IPS-NIHi7 (cell line): ENCODE data around the gene HOXA3.

Source experiments
- DNase-seq: peaks from one replicate; pipeline ENCODE4 v3.0.0; 2012; ENCODE audit warnings: mixed read lengths; ENCODE audit errors: extremely low spot score

Gene HOXA3

DNA sequence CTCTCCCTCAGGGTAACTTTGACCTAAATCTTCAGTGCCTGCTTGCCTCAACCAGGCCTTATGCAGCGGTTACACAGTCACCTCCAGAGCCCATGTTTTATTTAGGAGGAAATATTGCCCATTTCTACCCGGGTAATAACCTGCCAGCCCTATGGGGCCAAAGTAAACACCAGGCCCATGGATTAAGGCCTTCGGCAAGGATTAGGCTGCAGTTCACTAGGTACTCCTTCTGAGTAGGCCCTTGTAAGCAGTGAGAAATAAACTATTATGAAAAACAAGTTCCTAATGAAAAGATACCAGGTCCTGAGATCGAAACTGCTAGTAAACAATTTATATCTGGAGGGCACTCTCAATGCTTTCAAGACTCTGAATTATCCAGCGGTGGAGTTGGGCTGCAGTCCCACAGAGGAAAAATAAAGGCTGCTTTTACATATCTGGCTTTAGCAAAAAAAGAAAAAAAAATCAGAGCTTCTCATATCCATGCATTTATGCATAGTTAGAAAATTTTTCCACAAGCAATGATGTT is 25.5 kb upstream of the HOXA3 start:
- DNase-seq = no peak

DNA sequence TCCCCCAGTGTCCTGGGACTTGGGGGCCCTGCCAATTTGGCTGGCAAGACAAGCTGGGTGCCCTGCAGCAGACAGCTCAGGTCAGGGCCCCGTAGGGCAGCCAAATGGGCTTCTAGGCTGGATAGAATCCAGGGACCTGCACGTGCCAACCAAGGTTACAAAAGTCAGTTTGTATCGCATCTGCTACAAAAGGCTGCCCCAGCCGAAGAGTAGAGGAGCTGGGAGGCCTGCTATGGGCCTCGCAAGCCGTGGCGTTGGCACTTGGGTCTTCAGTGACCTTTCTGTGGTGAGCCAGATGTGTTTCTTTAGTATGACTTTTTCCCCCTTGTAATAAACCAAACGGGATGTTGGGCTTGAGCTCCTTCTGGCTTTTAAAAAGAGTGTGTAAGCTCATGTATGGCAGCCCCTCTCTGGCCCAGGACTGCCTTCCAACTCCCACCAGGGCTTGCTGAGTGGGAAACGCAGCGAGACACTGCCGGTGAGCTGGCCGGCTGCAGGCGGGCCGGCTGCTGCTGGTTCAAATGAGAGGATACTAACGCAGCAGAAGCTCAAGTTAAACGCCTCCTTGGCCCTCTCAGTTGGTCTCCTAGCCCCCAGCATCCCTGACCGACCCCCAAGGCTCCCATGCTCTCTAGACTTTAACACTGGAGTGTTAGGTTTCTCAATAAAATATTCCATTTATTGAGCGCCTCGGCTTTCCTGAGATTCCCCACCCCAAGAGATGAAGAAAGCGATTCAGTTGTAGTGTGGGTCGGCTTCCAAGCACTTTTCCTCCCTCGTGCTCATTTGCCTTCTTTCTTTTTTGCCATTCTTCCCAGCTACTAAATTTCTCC is 24.8 kb upstream of the HOXA3 start:
- DNase-seq = no peak

- no peak for DNase-seq
These were observed 24.1 kb upstream of the HOXA3 start for GRCh38 chr7:27176524-27176845.

- no peak for DNase-seq
These were observed 23.5 kb upstream of the HOXA3 start for GRCh38 chr7:27175626-27176523.

DNA sequence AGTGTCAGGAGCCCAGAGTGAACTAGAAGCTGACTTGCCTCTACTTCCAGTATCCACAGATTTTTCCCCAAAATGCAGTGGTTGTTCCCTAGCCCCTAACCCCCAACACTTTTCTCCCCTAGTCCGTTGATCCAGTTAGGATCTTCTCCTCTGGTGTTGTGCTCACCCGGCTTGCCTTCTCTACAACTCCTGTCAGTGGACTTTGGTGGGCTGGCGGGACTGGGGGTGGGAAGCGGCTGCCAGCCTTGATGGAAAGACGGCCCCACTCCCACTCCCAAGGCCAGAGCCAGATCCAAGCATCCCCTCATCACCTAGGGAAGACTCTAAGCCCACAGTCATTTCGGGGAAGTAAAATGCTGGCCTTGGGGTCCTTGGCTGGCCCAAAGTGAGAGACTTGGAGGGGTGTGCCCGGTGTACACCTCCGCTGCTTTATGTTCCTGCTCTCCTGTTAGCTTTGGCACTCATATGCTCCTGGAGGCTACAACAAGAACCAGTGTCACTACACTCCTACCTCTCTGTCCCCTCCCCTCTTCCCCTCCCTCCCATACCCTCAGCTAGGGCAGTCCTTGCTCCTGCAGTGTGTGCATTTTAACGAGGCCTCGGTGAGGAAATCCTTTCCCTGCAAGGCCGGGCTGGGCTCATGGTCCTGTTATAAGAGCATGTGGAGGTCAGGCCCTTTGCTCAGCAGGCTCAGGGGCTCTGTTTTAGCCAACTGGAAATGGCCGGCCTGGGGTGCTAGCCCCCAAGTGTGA is 22.7 kb upstream of the HOXA3 start:
- no peak for DNase-seq

GRCh38 chr7:27173956-27174873 is 21.8 kb upstream of the HOXA3 start, which contains the start of gene HOXA10:
Gene HOXA10 (minus strand): TSS chr7:27174320. CDS start chr7:27174306, 14 bp downstream.
- no peak for DNase-seq

DNA sequence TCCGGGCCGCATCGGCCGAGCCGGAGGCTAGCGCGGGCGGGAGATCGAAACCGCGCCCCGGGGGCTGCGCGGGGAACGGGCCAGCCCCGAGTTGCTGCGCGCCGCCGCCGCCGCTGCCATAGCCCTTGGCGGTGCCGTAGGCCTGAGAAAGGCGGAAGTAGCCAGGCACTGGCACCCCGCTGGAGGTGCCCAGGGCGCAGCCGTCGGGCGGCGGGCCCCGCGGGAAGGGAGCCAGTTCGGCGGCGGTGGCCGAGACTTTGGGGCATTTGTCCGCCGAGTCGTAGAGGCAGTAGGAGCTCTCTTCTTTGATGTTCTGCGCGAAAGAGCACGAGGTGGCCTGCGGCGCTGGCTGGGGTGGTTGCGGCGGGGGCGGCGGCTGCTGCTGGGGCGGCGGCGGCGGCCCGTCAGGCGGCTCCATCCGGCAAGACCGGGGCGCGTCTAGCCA is 21.1 kb upstream of the HOXA3 start:
- DNase-seq = no peak

- no peak for DNase-seq
These were observed 20.6 kb upstream of the HOXA3 start for GRCh38 chr7:27172823-27173510.

DNA sequence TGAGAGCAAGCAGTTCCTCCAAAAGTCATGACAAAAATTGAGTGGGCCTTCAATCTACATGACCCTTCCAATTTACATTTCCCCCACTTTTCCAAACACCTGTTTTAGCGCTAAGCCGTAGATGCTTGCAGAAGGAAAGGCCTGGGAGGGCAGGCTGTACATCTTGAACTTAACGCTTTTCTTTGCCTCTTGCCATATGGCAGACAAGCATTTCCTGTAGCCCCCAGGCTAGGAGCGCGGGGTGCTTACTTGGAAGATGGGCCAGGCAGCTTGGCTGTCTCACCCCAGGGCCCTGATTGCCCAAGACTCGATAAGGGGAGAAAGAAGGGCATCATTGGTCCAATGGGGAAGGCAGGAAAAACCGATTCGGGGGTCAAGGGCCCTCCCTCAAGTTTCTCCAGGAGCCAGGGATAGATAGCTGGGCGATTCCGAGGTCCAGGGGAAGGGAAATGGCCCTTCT is 20.0 kb upstream of the HOXA3 start:
- no peak for DNase-seq

GRCh38 chr7:27171637-27172314 is 19.4 kb upstream of the HOXA3 start:
- DNase-seq = no peak

DNA sequence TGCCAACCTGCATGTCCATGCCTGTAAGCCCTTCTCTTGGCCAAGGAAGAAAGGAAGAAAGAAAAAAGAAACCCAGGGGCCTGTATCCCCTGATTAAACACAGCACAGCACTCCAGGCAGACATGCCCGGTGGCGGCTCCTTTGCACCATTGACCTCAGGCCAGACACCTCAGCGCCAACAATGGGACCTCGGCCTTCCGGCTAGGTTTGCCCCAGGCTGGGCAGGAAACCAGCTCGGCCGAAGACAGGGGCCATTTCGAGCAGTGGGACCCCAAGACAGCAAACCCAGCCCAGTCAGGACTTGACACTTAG is 18.9 kb upstream of the HOXA3 start:
- DNase-seq = no peak

- no peak for DNase-seq
These were observed 18.3 kb upstream of the HOXA3 start for GRCh38 chr7:27170426-27171324.

DNA sequence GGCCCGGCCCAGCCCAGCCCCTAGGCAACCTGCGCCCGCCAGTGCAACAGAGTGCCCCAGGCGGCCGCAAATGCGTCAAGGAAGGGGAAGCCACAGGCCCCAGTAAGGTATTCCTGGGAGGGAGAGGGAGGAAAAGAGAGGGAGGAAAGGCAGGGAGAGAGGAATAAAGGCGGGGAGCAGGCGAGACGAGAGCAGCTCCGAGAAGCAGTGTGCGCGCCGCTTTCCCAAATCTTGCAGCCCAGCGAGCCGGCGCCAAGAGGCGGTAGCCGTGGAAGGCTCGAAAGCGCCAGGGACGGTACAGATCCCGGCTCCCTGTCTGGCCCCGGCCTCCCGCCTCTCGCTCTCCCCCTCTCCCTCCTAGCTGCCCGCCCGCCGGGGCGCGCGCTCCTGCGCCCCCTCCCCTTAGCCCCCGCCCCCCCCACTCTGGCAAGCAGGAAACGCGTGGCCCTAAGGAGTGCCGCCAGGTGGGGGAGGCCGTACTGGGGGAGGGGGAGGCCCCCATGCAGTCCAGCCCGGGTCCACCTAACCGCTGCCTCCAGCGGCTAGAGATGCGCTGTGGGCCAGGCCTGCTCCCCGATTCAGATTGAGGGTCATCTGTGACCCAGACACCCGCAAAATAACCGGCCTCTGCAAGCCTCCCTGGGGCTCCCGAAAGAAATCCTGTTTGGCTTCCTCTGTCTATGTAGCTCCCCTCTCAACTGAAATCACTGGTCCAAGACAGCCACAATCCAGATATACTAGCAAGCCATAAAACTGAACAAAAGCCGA is 17.5 kb upstream of the HOXA3 start:
- DNase-seq = no peak

GRCh38 chr7:27168265-27168947 is 16.0 kb upstream of the HOXA3 start:
- no peak for DNase-seq

DNA sequence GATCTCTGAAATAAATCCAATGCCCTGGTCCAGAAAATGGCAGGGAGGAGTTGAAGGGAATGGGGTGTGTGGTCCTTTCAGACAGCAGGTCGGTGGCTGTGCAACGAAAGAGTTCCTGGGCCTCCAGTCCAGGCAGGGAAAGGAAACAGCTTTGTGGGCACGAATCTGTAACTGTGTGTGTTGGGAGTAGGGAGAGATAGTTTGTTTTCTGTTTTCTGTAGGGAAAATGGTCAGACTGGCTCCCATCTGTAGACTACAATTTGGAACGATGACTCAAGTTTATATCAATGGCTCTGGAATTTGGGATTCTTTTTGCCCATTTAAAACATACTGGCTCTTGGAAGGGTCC is 15.5 kb upstream of the HOXA3 start:
- no peak for DNase-seq

DNA sequence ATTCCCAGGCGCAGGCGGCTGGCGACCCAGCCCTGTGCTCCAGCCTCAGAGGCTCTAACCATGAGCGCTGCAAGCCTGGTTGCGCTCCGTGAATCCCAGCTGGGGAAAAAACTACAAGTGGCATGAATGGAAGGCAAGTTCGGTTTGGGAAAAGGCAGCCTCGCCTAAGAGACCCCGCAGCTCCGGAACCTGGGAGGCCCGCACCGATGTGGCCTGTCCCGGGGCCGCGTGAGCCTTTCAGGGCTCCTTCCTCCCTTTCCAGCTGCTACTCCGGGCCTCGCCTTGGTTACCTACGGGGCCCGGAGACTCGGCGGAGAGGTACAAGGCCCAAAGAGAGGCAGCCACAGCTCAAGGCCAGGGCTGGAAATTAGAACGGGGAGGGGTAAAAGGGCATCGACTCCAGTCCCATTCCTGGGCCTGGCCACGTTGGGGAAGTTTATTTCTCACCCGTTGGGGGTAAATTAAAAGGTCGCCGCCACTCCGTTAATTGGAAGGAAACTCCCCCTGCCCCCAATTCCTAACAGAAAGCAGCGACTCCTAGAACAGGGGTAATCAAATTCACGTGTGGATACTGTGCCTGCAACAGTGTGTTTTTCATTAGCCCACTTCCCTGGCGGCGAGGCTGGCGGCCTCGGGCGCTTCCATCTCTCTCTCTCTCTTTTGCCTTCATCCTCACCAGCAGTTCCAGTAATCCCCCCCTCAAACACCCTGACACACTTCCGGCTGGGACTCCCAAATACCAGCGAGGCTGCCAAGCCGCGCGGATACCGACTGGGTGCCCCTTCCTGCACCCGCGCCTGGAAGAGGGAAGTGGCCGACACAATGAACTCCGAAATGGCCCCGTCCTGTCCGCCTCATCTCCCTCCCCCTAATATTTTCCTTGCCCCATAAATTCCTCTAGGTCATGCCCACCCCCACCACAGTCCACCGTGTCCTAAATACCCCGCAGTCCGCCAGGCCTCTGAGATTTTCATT is 14.4 kb upstream of the HOXA3 start:
- no peak for DNase-seq
